Suprapubic skin (tissue), 3 donors: ENCODE data around the gene NCLN.

Experiments used
- CTCF ChIP-seq, 2 donors: fragments of 200-600 bp in 1 of 2; fragments of 450-650 bp in 1 of 2; sonication (generic) in 1 of 2; IDR thresholded peaks; one replicate each; pipeline ENCODE4 v1.5.1; 2016 to 2019; ENCODE audit warnings: antibody characterized with exemption in 2 of 2, mild to moderate bottlenecking in 1 of 2, moderate library complexity in 1 of 2
- POLR2A ChIP-seq, 2 donors: fragments of 450-650 bp; IDR thresholded peaks; one replicate each; pipeline ENCODE4 v1.6.1; 2017; ENCODE audit warnings: antibody characterized with exemption in 2 of 2, mild to moderate bottlenecking in 2 of 2, moderate library complexity in 2 of 2

GRCh38 chr19:3201072-3201700 lies 15.5 kb downstream of the NCLN start:
- TF ChIP-seq CTCF (IDR thresholded peaks at IDR 0.05) (no peak), POLR2A (IDR thresholded peaks at IDR 0.05) (no peak)
